ENCODE results near the gene CA5A. TPM values are rescaled to one million over a fixed set of nuclear protein-coding genes. Genes with fewer than 3 reads are reported as not detected.

CA5A gene
- total RNA-seq, 1 donor from 2014 or later: 0.06 TPM

DNA sequence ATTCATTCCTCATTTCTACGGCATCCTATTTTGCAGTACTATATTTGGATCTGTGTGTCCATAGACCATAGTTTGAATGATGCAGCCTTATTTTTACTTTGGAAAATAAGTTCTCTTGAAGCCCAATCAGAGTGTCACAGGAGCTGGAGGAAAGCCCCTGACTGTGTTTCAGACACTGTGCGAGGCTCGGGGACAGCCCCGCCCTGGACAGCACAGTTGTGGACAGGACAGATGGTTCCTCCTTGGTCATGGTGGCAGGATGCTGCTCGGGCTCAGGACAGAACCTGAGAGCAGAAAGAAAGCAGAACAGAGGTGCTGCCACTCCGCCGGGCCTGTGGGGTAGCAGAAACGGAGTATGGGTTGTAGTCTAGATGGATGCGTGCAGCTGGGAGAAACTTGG, 37.8 kb upstream of the CA5A start:
- Histone ChIP-seq H3K9me3 (peaks cover 15% of the 10 kb centered on the region), H3K27me3 (ENCODE audit: low read depth) (no peaks in the 10 kb centered on the region), H3K36me3 (no peaks in the 10 kb centered on the region), H3K4me3 (no peak overlapping the region), H3K27ac (no peak overlapping the region), H3K4me1 (peaks cover 9% of the 10 kb centered on the region)
- intact Hi-C loops (cut with DNase I): no loop called here
- DNase-seq: no peak
- no peak for ATAC-seq
- TF ChIP-seq, protein P1, sequence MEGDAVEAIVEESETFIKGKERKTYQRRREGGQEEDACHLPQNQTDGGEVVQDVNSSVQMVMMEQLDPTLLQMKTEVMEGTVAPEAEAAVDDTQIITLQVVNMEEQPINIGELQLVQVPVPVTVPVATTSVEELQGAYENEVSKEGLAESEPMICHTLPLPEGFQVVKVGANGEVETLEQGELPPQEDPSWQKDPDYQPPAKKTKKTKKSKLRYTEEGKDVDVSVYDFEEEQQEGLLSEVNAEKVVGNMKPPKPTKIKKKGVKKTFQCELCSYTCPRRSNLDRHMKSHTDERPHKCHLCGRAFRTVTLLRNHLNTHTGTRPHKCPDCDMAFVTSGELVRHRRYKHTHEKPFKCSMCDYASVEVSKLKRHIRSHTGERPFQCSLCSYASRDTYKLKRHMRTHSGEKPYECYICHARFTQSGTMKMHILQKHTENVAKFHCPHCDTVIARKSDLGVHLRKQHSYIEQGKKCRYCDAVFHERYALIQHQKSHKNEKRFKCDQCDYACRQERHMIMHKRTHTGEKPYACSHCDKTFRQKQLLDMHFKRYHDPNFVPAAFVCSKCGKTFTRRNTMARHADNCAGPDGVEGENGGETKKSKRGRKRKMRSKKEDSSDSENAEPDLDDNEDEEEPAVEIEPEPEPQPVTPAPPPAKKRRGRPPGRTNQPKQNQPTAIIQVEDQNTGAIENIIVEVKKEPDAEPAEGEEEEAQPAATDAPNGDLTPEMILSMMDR (IDR thresholded peaks at IDR 0.05): no peak

- intact Hi-C loops (cut with DNase I): no loop called here
- ATAC-seq: no peak
Measured at GRCh38 chr16:87973717-87974116, 37.4 kb upstream of the CA5A start.

DNA sequence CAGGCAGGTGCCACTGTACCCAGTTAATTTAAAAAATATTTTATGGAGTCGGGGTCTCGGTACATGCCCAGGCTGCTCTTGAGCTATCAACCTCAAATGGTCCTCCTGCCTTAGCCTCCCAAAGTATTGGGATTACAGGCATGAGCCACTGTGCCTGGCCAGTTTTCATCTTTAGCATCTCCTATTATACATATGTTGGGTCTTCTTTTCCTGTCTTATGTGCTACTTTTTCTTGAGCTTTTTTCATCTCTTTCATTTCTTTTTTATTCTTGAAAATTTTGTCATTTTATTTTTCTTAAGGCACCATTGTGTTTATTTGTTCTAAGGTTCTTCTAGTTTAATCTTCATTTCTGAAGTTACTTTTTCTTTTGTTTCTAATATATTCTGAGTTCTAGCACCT, 35.6 kb upstream of the CA5A start:
- Histone ChIP-seq H3K27me3 (ENCODE audit: low read depth) (no peaks in the 10 kb centered on the region), H3K4me1 (peaks cover 16% of the 10 kb centered on the region), H3K9me3 (peaks cover 15% of the 10 kb centered on the region), H3K27ac (no peak overlapping the region), H3K36me3 (no peaks in the 10 kb centered on the region), H3K4me3 (no peak overlapping the region)
- TF ChIP-seq, protein P1 (IDR thresholded peaks at IDR 0.05): no peak
- DNase-seq: no peak
- ATAC-seq: no peak
- intact Hi-C loops (cut with DNase I): no loop called here

More at GRCh38 chr16:87973717-87974116, 37.4 kb upstream of the CA5A start:
- Histone ChIP-seq H3K4me1 (peaks cover 9% of the 10 kb centered on the region), H3K27me3 (ENCODE audit: low read depth) (no peaks in the 10 kb centered on the region), H3K4me3 (no peak overlapping the region), H3K9me3 (peaks cover 15% of the 10 kb centered on the region), H3K27ac (no peak overlapping the region), H3K36me3 (no peaks in the 10 kb centered on the region)
- DNase-seq: no peak
- TF ChIP-seq, protein P1 (IDR thresholded peaks at IDR 0.05): no peak

DNA sequence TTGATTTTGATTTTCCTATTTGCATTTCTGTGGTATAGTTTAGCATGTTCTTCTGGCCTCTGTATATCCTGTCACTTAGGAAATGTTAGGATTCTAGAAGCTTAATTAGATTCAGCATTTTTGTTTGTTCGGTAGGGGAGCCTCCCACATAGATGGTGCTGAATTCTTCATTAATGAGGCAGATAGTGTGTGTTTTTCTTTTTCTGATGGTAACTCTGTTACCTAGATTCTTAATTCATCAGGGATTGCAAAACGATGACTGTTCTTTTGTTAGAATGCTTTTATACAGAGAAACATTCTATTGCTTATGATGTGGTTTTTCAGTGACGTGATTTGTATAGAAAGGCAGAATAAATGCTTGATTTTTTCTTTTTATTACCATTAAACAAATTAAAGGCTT, 33.9 kb upstream of the CA5A start:
- Histone ChIP-seq H3K27ac (no peak overlapping the region), H3K4me1 (peaks cover 31% of the 10 kb centered on the region), H3K9me3 (peaks cover 15% of the 10 kb centered on the region), H3K27me3 (ENCODE audit: low read depth) (no peaks in the 10 kb centered on the region), H3K36me3 (no peaks in the 10 kb centered on the region), H3K4me3 (no peak overlapping the region)
- intact Hi-C loops (cut with DNase I): no loop called here
- ATAC-seq (no peak), DNase-seq (no peak)
- TF ChIP-seq, protein P1 (IDR thresholded peaks at IDR 0.05): no peak

- H3K27me3 ChIP-seq (ENCODE audit: low read depth): no peaks in the 10 kb centered on the region
- no peak for DNase-seq
- H3K9me3 ChIP-seq: peaks cover 15% of the 10 kb centered on the region
- no peaks in the 10 kb centered on the region for H3K36me3 ChIP-seq
- no peak overlapping the region for H3K27ac ChIP-seq
- H3K4me3 ChIP-seq: no peak overlapping the region
- intact Hi-C loops (cut with DNase I): no loop called here
- peaks cover 22% of the 10 kb centered on the region for H3K4me1 ChIP-seq
- TF ChIP-seq, protein P1 (IDR thresholded peaks at IDR 0.05): no peak
- no peak for ATAC-seq
Measured at GRCh38 chr16:87968541-87968940, 32.2 kb upstream of the CA5A start.
